Cardiac fibroblast (primary cell): Measurements from ENCODE around the gene LRRC74A.

Experiments
- DNase-seq, 2 donors: peaks; one replicate each; pipeline versions ENCODE4 v3.0.0 to v3.0.0-alpha.2; 2010; ENCODE audit warnings: low read depth in 2 of 2
- H3K4me3 ChIP-seq, 2 donors: replicated peaks in 1 of 2; 1 replicate in 1 of 2; 2 replicates in 1 of 2; pipeline ENCODE4 v1.5.1; 2011; ENCODE audit warnings: low read depth in 2 of 2, low read length in 2 of 2, mild to moderate bottlenecking in 2 of 2, moderate library complexity in 1 of 2
- CTCF ChIP-seq: IDR thresholded peaks from one replicate; pipeline ENCODE4 v1.5.1; 2011; ENCODE audit warnings: low read depth, mild to moderate bottlenecking, low read length, inconsistent platforms

LRRC74A gene

GRCh38 chr14:76830556-76830955 lies 4.3 kb downstream of the LRRC74A start:
- no peak overlapping the region for H3K4me3 ChIP-seq
- no peak for DNase-seq
- no peak for TF ChIP-seq CTCF

DNA sequence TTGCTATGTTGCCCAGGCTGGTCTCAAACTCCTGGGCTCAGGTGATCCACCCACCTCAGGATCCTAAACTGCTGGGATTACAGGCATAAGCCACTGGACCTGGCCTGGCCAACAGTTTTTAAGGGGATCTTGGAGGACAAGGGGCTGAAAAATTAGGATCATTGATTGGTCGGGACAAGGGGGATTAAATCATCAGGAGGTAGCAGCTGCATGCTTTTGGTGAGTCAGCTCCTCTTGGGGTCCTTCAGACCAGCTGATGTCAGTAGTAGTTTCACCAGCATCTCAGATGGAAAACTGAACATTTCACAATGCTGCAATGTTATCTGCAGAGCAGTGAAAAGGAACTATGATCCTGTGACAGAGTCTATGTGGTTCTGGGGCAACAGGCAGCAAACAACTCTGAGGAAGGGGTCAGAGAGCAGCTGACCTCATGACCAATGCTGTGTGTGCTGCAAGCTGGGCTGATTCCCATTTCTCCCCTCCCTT lies 6.3 kb downstream of the LRRC74A start:
- no peak overlapping the region for H3K4me3 ChIP-seq
- DNase-seq = peak; percentile 24 to 53
- no peak for TF ChIP-seq CTCF

GRCh38 chr14:76833011-76833410 lies 6.8 kb downstream of the LRRC74A start:
- no peak for TF ChIP-seq CTCF
- DNase-seq = no peak
- no peak overlapping the region for H3K4me3 ChIP-seq

DNA sequence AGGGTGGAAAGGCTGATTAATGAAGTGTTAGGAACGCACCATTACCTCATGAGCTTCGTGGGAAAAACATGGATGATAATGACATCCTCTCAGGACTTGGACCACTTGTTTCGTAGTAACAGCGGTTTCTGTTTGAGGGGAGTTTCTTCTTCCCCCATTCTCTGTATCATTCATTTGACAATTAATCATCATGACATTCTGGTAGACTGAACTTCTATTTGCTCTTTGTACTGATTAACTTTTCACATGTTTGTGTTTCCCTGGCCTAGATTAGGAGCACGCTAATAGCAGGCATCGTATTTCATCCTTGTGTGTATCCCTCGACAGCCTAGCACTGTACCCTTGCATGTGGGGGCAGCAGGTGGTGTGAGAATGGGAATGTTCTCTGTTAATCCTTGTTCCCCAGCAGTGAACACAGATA lies 8.0 kb downstream of the LRRC74A start:
- TF ChIP-seq CTCF = no peak

DNA sequence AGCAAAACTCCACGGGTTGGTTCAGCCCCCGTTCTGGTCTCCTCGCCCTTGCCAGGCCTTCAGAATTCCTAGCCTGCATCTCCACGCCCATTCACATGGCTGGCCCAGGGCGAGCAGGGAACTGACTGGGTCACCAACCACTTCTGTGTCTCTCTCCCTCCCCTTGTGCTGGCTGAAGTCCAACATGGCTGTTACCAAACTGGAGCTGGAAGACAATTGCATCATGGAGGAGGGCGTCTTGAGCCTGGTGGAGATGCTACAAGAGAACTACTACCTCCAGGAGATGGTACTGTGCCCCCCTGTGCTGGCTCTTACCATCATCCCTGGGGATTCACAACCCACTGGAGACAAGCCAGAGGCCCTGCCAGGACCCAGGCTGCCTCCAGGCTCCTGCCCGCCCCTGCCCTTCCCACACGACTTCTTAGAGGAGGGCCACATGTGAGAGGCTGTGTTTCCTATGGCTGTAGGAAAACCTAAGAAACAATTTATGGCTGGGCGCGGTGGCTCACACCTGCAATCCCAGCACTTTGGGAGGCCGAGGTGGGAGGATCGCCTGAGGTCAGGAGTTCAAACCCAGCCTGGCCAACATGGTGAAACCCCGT lies 9.9 kb downstream of the LRRC74A start:
- DNase-seq = peak in 1 of 2 donors; percentile 8
- no peak for TF ChIP-seq CTCF
- no peak overlapping the region for H3K4me3 ChIP-seq

More for the DNA sequence above, 8.0 kb downstream of the LRRC74A start:
- H3K4me3 ChIP-seq = no peak overlapping the region
- no peak for DNase-seq

DNA sequence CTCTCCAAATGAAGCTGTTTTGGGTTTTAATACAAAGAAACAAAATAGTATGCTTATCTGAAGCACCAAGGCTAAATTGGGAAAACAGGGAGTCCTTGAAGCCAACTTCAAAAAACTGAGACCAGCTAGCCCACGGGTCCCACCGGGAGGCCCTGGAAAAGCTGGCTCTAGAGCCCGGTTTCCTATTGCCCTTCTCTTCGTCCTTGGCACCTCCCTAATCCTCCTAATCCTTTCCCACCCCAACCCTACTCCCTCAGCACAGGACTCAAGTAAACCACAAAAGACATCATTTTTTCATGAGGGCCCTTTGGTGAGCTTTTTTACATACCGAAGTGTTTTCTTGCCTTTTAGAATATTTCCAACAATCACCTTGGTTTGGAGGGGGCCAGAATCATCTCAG lies 11.3 kb downstream of the LRRC74A start:
- TF ChIP-seq CTCF = no peak
- DNase-seq = no peak

GRCh38 chr14:76842414-76842813 lies 16.2 kb downstream of the LRRC74A start:
- TF ChIP-seq CTCF = no peak
- H3K4me3 ChIP-seq = no peak overlapping the region
- DNase-seq = no peak

More for the DNA sequence above, 11.3 kb downstream of the LRRC74A start:
- no peak overlapping the region for H3K4me3 ChIP-seq
